Measurements from ENCODE around the gene TERB2.

The TERB2 gene

DNA sequence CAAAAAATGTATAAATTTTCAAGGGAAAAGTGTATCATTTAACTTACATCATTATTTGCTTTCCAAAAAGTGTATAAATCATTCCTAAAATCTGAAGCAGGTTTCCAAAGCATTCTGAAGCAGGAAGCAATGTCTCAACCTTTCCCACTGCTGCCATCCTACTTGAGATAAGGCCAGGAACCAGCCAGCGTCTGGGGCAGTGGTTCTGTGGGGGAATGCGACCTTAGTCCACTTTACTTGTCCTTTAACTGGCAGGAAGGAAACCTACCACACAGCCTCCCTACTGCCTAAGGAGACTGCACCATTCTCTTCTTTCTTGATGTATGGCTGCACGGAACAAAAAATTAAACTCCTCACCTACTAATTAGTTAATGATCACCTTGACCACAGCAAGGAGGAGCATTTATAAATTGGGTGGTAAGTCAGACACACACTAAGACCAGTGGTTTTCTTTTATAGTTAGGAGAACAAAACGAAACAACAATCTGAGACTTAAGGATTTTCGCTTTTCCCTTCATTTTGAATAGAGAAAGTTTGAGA lies 70.2 kb downstream of the TERB2 start:
- no peak for DNase-seq (ENCODE audit: low read depth)
- H3K4me3 ChIP-seq (ENCODE audit: low read depth, low read length): no peak overlapping the region
- TF ChIP-seq, protein P1, sequence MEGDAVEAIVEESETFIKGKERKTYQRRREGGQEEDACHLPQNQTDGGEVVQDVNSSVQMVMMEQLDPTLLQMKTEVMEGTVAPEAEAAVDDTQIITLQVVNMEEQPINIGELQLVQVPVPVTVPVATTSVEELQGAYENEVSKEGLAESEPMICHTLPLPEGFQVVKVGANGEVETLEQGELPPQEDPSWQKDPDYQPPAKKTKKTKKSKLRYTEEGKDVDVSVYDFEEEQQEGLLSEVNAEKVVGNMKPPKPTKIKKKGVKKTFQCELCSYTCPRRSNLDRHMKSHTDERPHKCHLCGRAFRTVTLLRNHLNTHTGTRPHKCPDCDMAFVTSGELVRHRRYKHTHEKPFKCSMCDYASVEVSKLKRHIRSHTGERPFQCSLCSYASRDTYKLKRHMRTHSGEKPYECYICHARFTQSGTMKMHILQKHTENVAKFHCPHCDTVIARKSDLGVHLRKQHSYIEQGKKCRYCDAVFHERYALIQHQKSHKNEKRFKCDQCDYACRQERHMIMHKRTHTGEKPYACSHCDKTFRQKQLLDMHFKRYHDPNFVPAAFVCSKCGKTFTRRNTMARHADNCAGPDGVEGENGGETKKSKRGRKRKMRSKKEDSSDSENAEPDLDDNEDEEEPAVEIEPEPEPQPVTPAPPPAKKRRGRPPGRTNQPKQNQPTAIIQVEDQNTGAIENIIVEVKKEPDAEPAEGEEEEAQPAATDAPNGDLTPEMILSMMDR (IDR thresholded peaks at IDR 0.05; ENCODE audit: low read depth, low read length, missing control alignments): no peak

DNA sequence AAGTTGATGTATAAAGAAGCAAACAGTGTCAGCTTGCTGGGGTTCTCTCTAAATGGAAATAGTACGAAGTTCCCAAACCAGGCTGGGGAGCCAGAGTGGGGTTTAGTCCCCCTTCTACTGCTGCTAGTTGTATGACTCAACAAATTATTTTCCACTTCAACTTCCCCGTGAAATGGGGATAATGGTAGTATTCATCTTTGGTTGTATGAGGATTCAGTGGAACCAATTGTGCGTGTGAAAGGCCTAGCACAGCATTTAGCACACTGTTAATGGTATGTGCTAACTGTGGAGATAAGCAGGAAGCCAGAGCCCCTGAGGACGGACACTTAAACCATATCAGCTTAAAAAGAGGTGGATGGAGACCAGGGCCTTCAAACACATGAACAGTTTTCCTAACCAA lies 70.7 kb downstream of the TERB2 start:
- TF ChIP-seq, protein P1 (IDR thresholded peaks at IDR 0.05; ENCODE audit: low read depth, low read length, missing control alignments): no peak
- no peak for DNase-seq (ENCODE audit: low read depth)
- H3K4me3 ChIP-seq (ENCODE audit: low read depth, low read length): no peak overlapping the region
